PC-9 (cell line): Measurements from ENCODE around the gene KIAA1671. TPM values are rescaled to one million over a fixed set of nuclear protein-coding genes. Genes with fewer than 3 reads are reported as not detected.

ENCODE experiments used
- BruUV-seq: library from RNA; stranded (reverse); fragments of 400-500 nt; replicated peaks from 2 replicates; lab custom pipeline; 2021; lab: Mats Ljungman, UMichigan
- CTCF ChIA-PET: fragments of 300-600 bp; sonication (Branson Sonifier 250); formaldehyde crosslinking; loops from one replicate; lab custom pipeline; 2022; ENCODE audit warnings: antibody characterized with exemption; lab: Charles Lee
- POLR2A ChIA-PET: fragments of 300-600 bp; sonication (Branson Sonifier 250); formaldehyde crosslinking; loops from one replicate; lab custom pipeline; 2022; ENCODE audit warnings: antibody characterized with exemption; ENCODE audit not compliant: unreplicated experiment; lab: Charles Lee
- DNase-seq, 2 experiments: peaks; one replicate each; pipeline versions ENCODE4 v3.0.0 to v3.0.0-alpha.2; 2015 to 2022; ENCODE audit warnings: mixed read lengths in 1 of 2
- H2AFZ ChIP-seq: fragments of 200-600 bp; sonication (generic); 2 replicates; pipeline ENCODE4 v1.8.1; 2017; ENCODE audit warnings: antibody characterized with exemption
- H3F3A ChIP-seq: fragments of 200-600 bp; sonication (generic); 2 replicates; pipeline ENCODE4 v1.8.1; 2017; ENCODE audit warnings: antibody characterized with exemption, mild to moderate bottlenecking, low read depth; ENCODE audit not compliant: insufficient read depth
- H3K27ac ChIP-seq: fragments of 200-600 bp; sonication (generic); 2 replicates; pipeline ENCODE4 v1.6.1; 2016; ENCODE audit warnings: mixed run types
- H3K27me3 ChIP-seq: fragments of 200-600 bp; sonication (generic); 2 replicates; pipeline ENCODE4 v1.6.1; 2016; ENCODE audit warnings: low read depth, mixed run types; ENCODE audit not compliant: insufficient read depth
- H3K36me3 ChIP-seq: fragments of 200-600 bp; sonication (generic); 2 replicates; pipeline ENCODE4 v1.6.1; 2016; ENCODE audit warnings: low read depth, mixed run types
- H3K4me1 ChIP-seq: fragments of 200-600 bp; sonication (generic); replicated peaks from 2 replicates; pipeline ENCODE4 v1.6.1; 2016; ENCODE audit warnings: mixed run types; ENCODE audit not compliant: insufficient read depth
- H3K4me2 ChIP-seq: fragments of 200-600 bp; sonication (generic); 2 replicates; pipeline ENCODE4 v1.6.1; 2017; ENCODE audit warnings: mixed run types
- H3K4me3 ChIP-seq: fragments of 200-600 bp; sonication (generic); 2 replicates; pipeline ENCODE4 v1.6.1; 2016; ENCODE audit warnings: mixed run types
- H3K79me2 ChIP-seq: fragments of 200-600 bp; sonication (generic); 2 replicates; pipeline ENCODE4 v1.6.1; 2017; ENCODE audit warnings: low read depth, mixed run types
- H3K9me2 ChIP-seq: fragments of 200-600 bp; sonication (generic); 2 replicates; pipeline ENCODE4 v1.8.1; 2017; ENCODE audit warnings: mild to moderate bottlenecking; ENCODE audit not compliant: insufficient read depth
- H3K9me3 ChIP-seq: fragments of 200-600 bp; sonication (generic); 2 replicates; pipeline ENCODE4 v1.8.1; 2016; ENCODE audit warnings: low read depth; ENCODE audit not compliant: insufficient read depth
- H4K20me1 ChIP-seq: fragments of 200-600 bp; sonication (generic); 2 replicates; pipeline ENCODE4 v1.8.1; 2017; ENCODE audit not compliant: insufficient read depth
- CTCF ChIP-seq: fragments of 200-600 bp; sonication (generic); conservative IDR thresholded peaks from 2 replicates; pipeline ENCODE4 v1.6.1; 2017; ENCODE audit warnings: mixed run types, antibody characterized with exemption, mild to moderate bottlenecking, moderate library complexity
- EZH2 ChIP-seq: fragments of 200-600 bp; sonication (generic); IDR thresholded peaks from 2 replicates; pipeline ENCODE4 v1.8.0; 2017; ENCODE audit warnings: antibody characterized with exemption, low read depth
- intact Hi-C: fragments of 100-400 bp; cut with micrococcal nuclease; formaldehyde crosslinking; loops from one replicate; pipeline ENCODE4 v1.10.0; 2022; ENCODE audit not compliant: unreplicated experiment
- total RNA-seq: library from RNA; stranded (reverse); gene quantifications from 2 replicates; pipeline ENCODE4 v1.2.3, GENCODE V29; 2021

KIAA1671 gene
- total RNA-seq, 1 experiment from 2014 or later: 44.3 TPM

GRCh38 chr22:25002241-25002985 lies 49.9 kb downstream of the KIAA1671 start:
- Histone ChIP-seq H4K20me1 (peaks cover 11% of the 10 kb centered on the region), H3K9me2 (no peaks in the 10 kb centered on the region), H3K9me3 (no peaks in the 10 kb centered on the region), H3K27me3 (no peaks in the 10 kb centered on the region), H3K36me3 (no peaks in the 10 kb centered on the region), H3K4me3 (no peak overlapping the region), H2AFZ (no peak overlapping the region), H3F3A (peaks cover under 1% of the 10 kb centered on the region; the same call in 1 of the 2 replicates), H3K79me2 (peaks cover 25% of the 10 kb centered on the region), H3K4me1 (peaks cover 9% of the 10 kb centered on the region), H3K4me2 (no peak overlapping the region), H3K27ac (no peak overlapping the region)
- no TSS peak for BruUV-seq
- intact Hi-C loops: no loop called here
- no peak for DNase-seq
- CTCF ChIA-PET: no interaction called here
- TF ChIP-seq CTCF (no peak), EZH2 (no peak)
- POLR2A ChIA-PET: interaction anchor here (0.7 kb wide), 1 partner anchor 32 kb away, joined by 9 read pairs; no protein-coding TSS in a partner anchor

GRCh38 chr22:25006354-25006753 lies 53.8 kb downstream of the KIAA1671 start:
- H3K36me3 ChIP-seq: no peaks in the 10 kb centered on the region
- no peak for DNase-seq
- POLR2A ChIA-PET: no interaction called here
- no peak overlapping the region for H3K27ac ChIP-seq
- peaks cover 5% of the 10 kb centered on the region; the same call in 1 of the 2 replicates for H3K79me2 ChIP-seq
- TF ChIP-seq EZH2: no peak
- no peak for TF ChIP-seq CTCF
- H3K9me3 ChIP-seq: no peaks in the 10 kb centered on the region
- BruUV-seq: no TSS peak
- no peak overlapping the region for H3K4me3 ChIP-seq
- H3K9me2 ChIP-seq: no peaks in the 10 kb centered on the region
- no peaks in the 10 kb centered on the region; the same call in 1 of the 2 replicates for H3F3A ChIP-seq
- no peaks in the 10 kb centered on the region for H3K27me3 ChIP-seq
- peaks cover 5% of the 10 kb centered on the region for H4K20me1 ChIP-seq
- H3K4me2 ChIP-seq: no peak overlapping the region
- peaks cover 8% of the 10 kb centered on the region; the same call in 1 of the 2 replicates for H3K4me1 ChIP-seq
- no peak overlapping the region for H2AFZ ChIP-seq
- intact Hi-C loops: no loop called here
- CTCF ChIA-PET: no interaction called here

- intact Hi-C loops: no loop called here
- ChIA-PET POLR2A (interaction anchor here (0.6 kb wide), 1 partner anchor 17 kb away, joined by 8 read pairs; no protein-coding TSS in a partner anchor), CTCF (interaction anchor here (0.5 kb wide), 1 partner anchor 1489 kb away, joined by 9 read pairs; no protein-coding TSS in a partner anchor)
- Histone ChIP-seq H3K27me3 (no peaks in the 10 kb centered on the region), H3K4me1 (peaks cover 1% of the 10 kb centered on the region; the same call in 1 of the 2 replicates), H4K20me1 (peaks cover 5% of the 10 kb centered on the region), H3K9me3 (no peaks in the 10 kb centered on the region), H3K9me2 (no peaks in the 10 kb centered on the region), H3K79me2 (peaks cover 4% of the 10 kb centered on the region; the same call in 1 of the 2 replicates), H3K4me2 (no peak overlapping the region), H3F3A (no peaks in the 10 kb centered on the region), H2AFZ (no peak overlapping the region), H3K27ac (no peak overlapping the region), H3K36me3 (no peaks in the 10 kb centered on the region), H3K4me3 (no peak overlapping the region)
- no peak for TF ChIP-seq EZH2
- no TSS peak for BruUV-seq
- no peak for DNase-seq
Observed at GRCh38 chr22:25007444-25008106, 55.1 kb downstream of the KIAA1671 start.
